ENCODE data around the gene TMEM151B. TPM values are rescaled to one million over a fixed set of nuclear protein-coding genes. Genes with fewer than 3 reads are reported as not detected.

The TMEM151B gene
- total RNA-seq, 1 experiment from 2014 or later: not detected

DNA sequence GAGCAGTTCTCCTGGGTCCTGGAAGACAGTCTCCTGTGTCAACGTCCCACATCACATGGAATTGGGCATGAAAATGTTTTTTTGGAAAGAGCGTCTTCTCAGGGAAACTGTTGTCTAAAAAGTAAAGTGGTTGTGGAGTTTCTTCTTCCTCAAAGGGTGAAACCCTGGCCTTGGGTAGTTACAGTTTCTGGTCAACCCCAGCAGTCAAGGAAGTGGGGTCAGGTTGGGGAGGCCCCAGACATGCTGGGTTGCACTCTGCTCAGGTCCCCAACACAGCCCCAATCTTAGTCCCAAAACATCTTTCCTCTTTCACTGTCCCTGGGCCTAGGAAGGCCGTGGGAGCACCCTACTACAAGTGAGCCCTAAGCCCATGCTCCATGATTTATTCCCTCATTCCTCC lies 3.9 kb upstream of the TMEM151B start (continued):
- TF ChIP-seq, protein P1, sequence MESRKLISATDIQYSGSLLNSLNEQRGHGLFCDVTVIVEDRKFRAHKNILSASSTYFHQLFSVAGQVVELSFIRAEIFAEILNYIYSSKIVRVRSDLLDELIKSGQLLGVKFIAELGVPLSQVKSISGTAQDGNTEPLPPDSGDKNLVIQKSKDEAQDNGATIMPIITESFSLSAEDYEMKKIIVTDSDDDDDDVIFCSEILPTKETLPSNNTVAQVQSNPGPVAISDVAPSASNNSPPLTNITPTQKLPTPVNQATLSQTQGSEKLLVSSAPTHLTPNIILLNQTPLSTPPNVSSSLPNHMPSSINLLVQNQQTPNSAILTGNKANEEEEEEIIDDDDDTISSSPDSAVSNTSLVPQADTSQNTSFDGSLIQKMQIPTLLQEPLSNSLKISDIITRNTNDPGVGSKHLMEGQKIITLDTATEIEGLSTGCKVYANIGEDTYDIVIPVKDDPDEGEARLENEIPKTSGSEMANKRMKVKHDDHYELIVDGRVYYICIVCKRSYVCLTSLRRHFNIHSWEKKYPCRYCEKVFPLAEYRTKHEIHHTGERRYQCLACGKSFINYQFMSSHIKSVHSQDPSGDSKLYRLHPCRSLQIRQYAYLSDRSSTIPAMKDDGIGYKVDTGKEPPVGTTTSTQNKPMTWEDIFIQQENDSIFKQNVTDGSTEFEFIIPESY (IDR thresholded peaks at IDR 0.05; ENCODE audit: extremely low read depth, insufficient replicate concordance, low read length): no peak
- TF ChIP-seq JUND (IDR thresholded peaks at IDR 0.05) (no peak), POLR2A (IDR thresholded peaks at IDR 0.05; ENCODE audit: borderline replicate concordance, extremely low read depth, insufficient read depth, insufficient read length) (no peak)

DNA sequence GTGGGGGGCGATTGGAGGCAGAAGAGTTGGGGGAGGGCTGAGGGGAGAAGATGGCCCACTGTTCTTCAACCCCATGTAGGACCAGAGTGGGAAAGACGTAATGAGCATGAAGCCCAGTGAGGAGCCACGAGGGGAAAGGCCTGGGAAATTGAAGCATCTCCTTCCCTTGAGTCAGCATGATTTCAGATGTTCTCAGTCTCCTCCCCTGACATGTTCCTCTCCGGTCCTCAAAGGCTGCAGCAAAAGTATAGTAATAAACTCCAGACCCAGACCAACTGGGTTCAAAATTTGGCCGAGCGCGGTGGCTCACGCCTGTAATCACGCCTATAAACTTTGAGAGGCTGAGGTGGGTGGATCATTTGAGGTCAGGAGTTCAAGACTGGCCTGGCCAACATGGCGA lies 3.0 kb upstream of the TMEM151B start:
- ATAC-seq: no peak
- Histone ChIP-seq H3K4me1 (ENCODE audit: control insufficient read depth in 1 of 2, insufficient read depth in 2 of 2, low read length in 2 of 2) (peaks cover 7 to 26% of the 10 kb centered on the region in 2 experiments), H3K4me3 (replicated peaks in 1 of 2; ENCODE audit: low read depth in 1 of 2, low read length in 2 of 2) (no peak overlapping the region), H3K9me3 (ENCODE audit: control insufficient read depth in 1 of 2, insufficient read depth in 1 of 2, low read depth in 1 of 2, low read length in 2 of 2) (no peaks in the 10 kb centered on the region), H3K9me2 (ENCODE audit: insufficient read depth) (no peaks in the 10 kb centered on the region), H3K27ac (ENCODE audit: low read depth, low read length) (no peak overlapping the region), H3K4me2 (ENCODE audit: low read length) (no peak overlapping the region), H3K79me2 (ENCODE audit: insufficient read depth, low read length) (peaks cover 25% of the 10 kb centered on the region; the same call in 1 of the 2 replicates), H3K36me3 (ENCODE audit: control insufficient read depth in 1 of 2, insufficient read depth in 2 of 2, low read length in 2 of 2) (no peaks in the 10 kb centered on the region), H4K20me1 (ENCODE audit: insufficient read depth) (no peaks in the 10 kb centered on the region), H3K9ac (ENCODE audit: low read length) (no peak overlapping the region), H2AFZ (ENCODE audit: low read depth, low read length, poor library complexity, severe bottlenecking) (no peak overlapping the region), H3K27me3 (ENCODE audit: insufficient read depth, low read length) (no peaks in the 10 kb centered on the region)
- DNase-seq (ENCODE audit: low read depth, low spot score): no peak
- no TSS peak for BruUV-seq (replicated peaks)
- no peak for TF ChIP-seq FOSL1 (IDR thresholded peaks at IDR 0.05; ENCODE audit: low read depth)
- TF ChIP-seq, protein P2, sequence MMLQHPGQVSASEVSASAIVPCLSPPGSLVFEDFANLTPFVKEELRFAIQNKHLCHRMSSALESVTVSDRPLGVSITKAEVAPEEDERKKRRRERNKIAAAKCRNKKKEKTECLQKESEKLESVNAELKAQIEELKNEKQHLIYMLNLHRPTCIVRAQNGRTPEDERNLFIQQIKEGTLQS (IDR thresholded peaks at IDR 0.05): no peak
- TF ChIP-seq CEBPB (IDR thresholded peaks at IDR 0.05; ENCODE audit: low read depth): no peak
- TF ChIP-seq, protein P3, sequence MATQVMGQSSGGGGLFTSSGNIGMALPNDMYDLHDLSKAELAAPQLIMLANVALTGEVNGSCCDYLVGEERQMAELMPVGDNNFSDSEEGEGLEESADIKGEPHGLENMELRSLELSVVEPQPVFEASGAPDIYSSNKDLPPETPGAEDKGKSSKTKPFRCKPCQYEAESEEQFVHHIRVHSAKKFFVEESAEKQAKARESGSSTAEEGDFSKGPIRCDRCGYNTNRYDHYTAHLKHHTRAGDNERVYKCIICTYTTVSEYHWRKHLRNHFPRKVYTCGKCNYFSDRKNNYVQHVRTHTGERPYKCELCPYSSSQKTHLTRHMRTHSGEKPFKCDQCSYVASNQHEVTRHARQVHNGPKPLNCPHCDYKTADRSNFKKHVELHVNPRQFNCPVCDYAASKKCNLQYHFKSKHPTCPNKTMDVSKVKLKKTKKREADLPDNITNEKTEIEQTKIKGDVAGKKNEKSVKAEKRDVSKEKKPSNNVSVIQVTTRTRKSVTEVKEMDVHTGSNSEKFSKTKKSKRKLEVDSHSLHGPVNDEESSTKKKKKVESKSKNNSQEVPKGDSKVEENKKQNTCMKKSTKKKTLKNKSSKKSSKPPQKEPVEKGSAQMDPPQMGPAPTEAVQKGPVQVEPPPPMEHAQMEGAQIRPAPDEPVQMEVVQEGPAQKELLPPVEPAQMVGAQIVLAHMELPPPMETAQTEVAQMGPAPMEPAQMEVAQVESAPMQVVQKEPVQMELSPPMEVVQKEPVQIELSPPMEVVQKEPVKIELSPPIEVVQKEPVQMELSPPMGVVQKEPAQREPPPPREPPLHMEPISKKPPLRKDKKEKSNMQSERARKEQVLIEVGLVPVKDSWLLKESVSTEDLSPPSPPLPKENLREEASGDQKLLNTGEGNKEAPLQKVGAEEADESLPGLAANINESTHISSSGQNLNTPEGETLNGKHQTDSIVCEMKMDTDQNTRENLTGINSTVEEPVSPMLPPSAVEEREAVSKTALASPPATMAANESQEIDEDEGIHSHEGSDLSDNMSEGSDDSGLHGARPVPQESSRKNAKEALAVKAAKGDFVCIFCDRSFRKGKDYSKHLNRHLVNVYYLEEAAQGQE (IDR thresholded peaks at IDR 0.05; ENCODE audit: low read depth): no peak
- TF ChIP-seq, protein P1 (IDR thresholded peaks at IDR 0.05; ENCODE audit: extremely low read depth, insufficient replicate concordance, low read length): no peak
- TF ChIP-seq CBX3 (IDR thresholded peaks at IDR 0.05; ENCODE audit: low read depth): no peak
- TF ChIP-seq, protein P4, sequence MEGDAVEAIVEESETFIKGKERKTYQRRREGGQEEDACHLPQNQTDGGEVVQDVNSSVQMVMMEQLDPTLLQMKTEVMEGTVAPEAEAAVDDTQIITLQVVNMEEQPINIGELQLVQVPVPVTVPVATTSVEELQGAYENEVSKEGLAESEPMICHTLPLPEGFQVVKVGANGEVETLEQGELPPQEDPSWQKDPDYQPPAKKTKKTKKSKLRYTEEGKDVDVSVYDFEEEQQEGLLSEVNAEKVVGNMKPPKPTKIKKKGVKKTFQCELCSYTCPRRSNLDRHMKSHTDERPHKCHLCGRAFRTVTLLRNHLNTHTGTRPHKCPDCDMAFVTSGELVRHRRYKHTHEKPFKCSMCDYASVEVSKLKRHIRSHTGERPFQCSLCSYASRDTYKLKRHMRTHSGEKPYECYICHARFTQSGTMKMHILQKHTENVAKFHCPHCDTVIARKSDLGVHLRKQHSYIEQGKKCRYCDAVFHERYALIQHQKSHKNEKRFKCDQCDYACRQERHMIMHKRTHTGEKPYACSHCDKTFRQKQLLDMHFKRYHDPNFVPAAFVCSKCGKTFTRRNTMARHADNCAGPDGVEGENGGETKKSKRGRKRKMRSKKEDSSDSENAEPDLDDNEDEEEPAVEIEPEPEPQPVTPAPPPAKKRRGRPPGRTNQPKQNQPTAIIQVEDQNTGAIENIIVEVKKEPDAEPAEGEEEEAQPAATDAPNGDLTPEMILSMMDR (IDR thresholded peaks at IDR 0.05 in 2 of 3, conservative IDR thresholded peaks at IDR 0.05 in 1 of 3; ENCODE audit: borderline replicate concordance in 1 of 3, insufficient read depth in 1 of 3, low read depth in 2 of 3, low read length in 2 of 3): no peak
- no peak for TF ChIP-seq SRF (IDR thresholded peaks at IDR 0.05; ENCODE audit: low read depth)
- TF ChIP-seq EZH2phosphoT487 (IDR thresholded peaks at IDR 0.05; ENCODE audit: borderline replicate concordance): no peak
- no peak for TF ChIP-seq EZH2 (IDR thresholded peaks at IDR 0.05)
- RAD21 ChIA-PET (ENCODE audit: low non-redundant PET in 1 of 2, low total read pairs in 2 of 2, uncharacterized antibody in 2 of 2, unreplicated experiment in 2 of 2): no interaction called here
- CTCF ChIA-PET: interaction anchor here (1.2 to 2.9 kb wide), 4 partner anchors 10 to 72 kb away, joined by 3 to 36 read pairs (median 6); no protein-coding TSS in a partner anchor
- POLR2A ChIA-PET: interaction anchor here (1.2 kb wide), 1 partner anchor 11 kb away, joined by 3 read pairs; the partner anchor contains the start of gene SLC35B2
- intact Hi-C loops (cut with micrococcal nuclease): loop anchor here (5.0 kb wide), 1 partner anchor 190 kb away; no protein-coding TSS in a partner anchor

Data from HCT116 (cell line).